Kidney tubule cell (primary cell): Measurements from ENCODE around the gene SLC22A23.
A peak's percentile ranks its signal among the peaks of the same experiment; 100 is the strongest.
"Not testable (repeated sequence)": the region's sequence is repeated elsewhere in the genome, so short reads cannot be mapped to it uniquely, and the experiment has no call there.

Experiments
- DNase-seq: peaks from one replicate; pipeline ENCODE4 v3.0.0-alpha.2; 2018; ENCODE audit warnings: low spot score

SLC22A23 gene

DNA sequence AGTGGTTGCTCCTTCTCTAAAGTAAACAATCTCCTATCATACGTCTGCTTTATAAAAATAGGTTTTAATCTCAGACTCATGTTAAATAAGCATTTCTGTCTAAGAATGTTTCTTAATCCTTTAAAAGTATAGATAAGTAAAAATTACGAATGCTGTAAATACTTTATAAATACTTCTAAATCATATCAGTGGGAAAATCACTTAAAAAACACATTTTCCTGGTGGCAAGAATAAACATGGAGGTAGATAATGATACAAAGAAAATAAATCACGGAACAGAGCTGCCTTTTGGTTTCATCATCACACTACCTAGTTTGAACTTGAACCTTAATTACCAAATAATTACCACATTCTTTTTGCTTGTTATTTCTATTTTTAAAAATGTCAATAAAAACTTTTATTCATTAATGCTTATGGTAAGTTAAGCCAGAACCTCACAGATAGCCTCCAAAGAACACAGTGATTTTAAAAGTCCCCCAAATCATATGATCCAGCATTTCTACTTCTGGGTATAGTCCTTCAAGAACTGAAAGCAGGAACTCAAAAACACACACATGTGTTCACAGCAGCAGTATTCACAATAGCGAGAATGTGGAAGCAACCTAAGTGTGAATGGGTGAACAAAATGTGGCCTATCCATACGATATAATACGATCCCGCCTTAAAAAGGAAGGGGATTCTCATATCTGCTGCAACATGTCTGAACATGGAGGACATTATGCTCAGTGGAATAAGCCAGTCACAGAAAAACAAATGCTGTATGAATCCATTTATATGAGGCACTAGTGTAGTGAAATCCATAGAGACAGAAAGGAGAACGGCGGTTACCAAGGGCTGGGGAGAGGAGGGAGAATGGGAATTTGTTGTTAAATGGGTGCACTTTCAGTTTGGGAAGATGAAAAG lies 72.4 kb downstream of the SLC22A23 start:
- no peak for DNase-seq

DNA sequence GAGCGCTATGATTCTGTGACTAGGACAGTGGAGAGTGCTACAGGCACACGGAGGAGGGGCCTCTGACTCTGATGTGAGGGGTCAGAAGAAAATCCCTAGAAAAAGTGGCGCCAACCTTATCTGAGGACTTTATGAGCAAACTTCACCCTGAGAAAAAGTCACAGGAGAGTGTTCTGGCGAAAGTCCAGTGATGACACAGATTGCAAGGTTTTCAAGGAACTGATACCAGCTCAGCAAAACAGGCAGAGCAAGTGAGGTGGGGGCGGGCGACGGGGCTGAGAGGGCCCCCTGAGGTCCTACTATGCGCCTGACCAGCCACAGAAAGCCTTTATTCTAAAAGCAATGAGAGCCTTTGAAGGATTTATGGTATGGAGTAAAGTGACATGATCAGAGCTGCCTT lies 73.3 kb downstream of the SLC22A23 start:
- peak; percentile 40 for DNase-seq

DNA sequence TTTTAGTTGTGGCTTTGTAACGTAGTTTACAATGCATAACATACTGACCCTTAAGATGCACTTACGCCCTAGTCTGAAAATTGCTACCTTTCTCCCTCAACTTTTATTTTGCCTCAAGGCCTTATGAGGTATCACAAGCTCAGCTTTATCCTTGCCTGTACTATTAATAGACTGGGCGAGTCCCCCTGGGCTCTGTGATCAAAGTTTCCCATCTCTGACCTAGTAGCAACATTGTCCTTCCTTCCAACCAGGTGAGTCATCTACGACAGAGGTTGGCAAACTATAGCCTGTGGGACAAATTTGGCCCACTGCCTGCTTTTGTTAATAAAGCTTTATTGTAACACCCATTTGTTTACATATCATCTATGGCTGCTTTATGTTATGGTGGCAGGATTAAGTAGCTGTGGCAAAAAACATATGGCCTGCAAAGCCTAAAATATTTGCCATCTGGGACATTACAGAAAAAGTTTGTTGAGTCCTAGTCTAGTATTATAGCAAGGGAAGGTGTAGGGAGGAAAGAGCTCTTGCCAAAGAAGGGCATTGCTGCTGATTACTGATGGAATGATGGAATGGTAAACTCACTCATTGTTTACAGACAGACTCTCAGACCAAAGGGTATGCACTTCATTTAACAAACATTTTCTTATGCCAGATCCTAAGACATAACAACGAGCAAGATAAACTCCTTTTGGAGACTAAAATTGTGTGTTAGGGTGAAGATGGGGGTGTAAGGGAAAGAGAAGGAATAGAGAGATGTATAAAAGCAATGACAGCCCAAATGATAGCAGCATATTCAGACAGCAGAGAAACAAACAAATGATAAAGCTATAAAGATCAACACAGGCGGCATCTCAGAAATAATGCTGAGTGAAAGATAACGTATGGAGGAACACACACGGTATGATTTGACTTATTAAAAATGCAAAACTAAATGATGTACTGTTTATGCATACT lies 74.2 kb downstream of the SLC22A23 start:
- peak; percentile 69 for DNase-seq

DNA sequence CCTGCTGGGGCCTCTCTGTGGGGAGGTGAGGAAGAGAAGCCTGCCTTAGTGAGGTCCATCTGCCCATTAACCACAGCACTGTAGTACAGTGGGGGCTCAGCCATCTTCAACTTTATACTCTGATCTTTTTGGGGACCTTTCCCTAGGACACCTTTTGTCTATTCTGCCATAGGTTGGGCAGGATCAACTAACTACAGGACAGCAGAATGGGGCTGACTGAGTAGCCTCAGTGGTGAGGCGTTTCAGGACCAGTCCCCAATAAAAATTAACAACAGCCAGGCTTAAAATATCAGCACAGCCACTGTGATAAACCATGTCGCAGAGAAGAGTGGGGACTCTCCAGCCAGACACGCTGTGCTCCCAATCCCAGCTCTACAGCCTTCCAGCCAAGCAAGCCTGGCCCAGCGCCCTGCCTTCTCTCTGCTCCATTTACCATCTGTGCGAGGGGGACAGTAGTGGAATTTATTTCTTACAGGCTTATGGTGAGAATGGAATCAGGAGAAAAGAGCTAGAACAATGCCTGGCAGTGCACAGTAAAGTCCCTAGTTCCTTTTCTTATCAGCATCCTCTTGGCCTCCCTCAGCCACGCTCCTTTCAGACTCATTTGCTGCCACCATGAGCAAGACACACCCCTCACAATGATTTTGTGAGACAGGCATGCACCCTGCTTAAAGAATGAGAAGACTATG lies 75.5 kb downstream of the SLC22A23 start:
- no peak for DNase-seq

DNA sequence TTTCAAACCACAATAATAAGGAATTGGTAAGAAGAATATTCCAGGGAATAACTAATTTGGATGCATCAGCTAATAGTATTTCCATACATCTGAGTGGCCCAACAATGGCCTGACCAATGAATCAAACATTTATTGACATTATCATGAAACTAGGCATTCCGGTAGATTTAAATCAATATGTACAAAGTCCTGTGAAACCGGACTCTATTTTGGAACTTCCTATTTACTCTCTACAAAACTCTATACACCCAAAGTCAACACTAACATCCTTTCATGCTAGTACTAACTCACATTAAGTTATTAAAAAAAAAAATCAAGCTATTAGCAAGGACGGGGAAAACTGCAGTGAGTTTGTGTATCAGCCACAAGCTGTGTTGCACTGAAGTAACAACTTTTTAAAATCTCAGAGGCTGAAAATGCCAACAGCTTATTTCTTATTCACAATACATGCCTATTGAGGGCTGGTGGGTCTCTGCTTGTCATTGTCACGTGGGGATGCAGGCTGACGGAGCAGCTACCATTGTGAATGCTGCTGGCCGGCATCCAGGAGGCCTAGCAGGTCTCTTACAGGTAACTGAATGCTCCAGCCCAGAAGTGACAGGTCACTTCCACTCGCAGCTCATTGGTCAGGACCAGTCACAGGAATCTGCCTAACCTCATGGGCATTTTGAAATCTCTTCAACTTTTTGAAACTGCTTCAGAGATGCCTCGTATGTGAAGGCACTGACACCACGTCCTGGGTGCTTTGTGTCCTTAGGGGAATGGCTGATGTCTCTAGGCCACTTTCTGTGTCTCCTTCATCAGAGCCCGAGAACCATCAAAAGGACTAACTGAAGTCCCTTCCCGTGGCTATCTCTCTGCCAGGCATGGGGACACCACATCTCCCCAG lies 76.3 kb downstream of the SLC22A23 start:
- DNase-seq, result no peak

DNA sequence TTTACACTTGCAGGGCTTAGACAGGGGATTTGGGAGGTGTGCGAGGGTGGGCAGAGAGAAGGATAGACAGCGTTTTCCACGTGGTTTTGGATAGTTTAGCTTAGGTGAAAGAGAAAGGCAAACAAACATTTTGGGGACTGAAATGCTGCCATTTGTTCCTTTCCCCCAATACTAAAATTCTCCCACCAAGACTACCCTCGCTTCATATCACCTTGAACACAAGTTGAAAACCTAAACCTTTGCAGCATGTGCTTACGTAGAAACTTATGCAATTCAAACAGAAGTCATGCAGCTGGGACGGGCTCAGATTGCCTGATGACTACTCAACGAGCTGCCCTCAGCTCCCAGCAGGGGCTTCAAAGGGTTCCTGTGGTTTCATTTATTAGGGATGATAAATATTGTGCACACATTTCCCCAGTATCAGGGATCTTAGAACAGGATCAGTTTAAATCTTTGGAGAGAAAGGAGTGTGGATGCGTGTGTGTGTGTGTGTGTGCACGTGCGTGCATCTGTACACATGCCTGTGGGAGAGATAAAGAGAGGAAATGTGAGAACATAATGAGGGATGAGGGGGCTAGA lies 77.3 kb downstream of the SLC22A23 start:
- no peak for DNase-seq

DNA sequence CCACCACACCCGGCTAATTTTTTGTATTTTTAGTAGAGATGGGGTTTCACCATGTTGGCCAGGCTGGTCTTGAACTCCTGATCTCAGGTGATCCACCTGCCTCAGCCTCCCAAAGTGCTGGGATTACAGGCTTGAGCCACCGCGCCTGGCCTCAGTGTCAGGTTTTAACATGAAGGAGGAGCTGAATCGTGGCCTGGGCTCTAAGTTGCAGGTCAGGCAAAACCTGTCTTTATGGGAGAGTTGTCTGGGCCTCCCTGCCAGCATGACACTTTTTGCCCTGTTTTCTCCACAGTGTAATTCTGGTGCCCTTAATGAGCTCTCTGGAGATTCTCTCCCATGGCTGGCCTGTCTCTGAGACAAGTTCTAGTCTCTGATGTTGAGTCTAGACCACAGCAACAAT lies 78.0 kb downstream of the SLC22A23 start:
- DNase-seq, result not testable (repeated sequence)

DNA sequence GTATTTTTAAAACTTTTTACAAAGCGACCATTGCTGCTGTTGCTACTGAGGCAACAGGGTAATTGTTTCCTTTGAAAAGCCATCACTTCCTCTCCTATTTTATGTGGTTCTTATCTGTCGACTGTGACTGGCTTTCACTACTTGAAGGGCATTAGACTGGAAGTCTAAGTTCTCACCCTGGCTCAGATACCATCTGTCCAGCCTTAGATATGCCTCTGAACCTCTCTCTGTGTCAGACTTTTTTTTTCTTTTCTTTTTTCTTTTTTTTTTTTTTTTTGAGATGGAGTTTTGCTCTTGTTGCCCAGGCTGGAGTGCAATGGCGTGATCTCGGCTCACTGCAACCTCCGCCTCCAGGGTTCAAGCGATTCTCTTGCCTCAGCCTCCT lies 78.5 kb downstream of the SLC22A23 start:
- DNase-seq, result not testable (repeated sequence)

DNA sequence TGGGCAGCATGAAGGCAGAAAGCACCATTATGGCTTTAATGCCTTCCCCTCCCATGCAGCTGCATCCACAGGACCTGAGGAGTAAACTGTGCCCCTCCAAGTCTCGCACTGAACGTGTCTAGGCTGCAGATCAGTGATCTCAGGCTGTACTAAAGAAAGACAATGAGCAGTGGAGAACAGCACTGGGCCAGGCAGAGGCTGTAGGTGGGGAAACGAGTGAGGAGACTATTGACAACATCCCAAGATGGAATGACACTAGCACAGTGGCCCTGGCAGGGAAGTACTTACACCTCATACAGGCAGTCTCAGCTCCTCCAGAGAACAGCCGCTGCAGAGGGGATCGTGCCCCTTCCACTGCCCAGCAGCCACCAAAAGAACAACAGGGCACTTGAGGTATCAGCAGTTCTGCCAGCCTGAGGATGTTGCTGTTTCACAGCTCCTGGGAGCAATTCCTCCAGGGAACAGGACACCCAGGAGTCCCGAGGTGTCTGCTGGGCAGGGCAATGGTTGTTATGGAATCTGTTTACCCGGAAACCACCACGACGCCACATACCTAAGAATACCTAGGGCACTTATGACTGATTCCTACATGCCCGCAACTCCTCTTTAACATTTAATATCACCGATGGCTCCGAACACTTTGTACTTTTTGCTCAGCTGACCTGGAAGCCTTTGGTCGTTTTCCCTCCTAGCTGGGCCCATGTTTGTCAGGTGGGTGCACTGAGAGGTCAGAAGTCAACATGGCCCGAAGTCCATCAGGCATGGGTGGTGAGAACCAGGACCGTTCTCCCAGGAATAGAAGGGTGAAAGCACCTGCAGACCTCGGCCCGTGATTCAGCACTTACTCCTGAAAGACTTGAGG lies 79.1 kb downstream of the SLC22A23 start:
- peak; percentile 36 for DNase-seq

DNA sequence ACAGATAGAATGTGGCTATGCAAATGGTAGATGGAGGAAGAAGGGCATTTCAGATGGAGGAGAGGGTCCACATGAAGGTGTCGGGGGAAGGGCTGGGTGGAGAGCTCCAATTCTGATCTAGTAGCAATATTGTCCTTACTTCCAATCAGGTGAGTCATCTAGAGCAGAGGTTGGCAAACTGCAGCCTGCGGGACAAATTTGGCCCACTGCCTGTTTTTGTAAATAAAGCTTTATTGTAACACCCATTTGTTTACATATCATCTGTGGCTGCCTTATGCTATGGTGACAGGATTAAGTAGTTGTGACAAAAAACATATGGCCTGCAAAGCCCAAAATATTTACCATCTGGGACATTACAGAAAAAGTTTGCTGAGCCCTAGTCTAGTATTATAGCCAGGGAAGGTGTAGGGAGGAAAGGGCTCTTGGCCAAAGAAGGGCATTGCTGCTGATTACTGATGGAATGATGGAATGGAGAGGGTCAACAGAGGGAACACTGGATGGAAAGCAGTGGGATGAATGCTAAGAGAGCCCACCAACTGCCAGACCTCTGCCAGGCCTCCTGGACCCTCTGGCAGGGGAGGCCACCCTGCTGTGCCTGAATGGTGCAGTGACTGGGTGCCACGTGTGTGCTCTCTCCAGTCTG lies 79.8 kb downstream of the SLC22A23 start:
- no peak for DNase-seq

DNA sequence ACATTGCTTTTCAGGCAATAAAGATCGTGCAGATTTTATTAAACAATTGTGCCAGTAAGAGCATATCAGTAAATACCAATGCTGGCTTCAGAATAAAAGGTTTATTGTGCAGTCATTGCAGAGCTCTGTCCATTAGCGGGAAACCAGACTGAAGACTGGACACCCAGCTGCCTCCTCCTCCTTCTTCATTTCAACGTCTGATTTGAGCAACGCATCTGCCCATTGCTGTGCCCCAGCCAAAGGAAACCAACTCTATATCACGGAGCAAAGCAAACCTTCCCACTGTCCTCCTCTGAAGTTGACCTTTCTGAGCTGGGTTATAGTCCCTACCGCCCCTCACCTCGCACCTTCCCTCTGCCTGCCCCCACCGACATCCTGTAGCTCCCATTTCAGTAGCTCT lies 80.8 kb downstream of the SLC22A23 start:
- no peak for DNase-seq

DNA sequence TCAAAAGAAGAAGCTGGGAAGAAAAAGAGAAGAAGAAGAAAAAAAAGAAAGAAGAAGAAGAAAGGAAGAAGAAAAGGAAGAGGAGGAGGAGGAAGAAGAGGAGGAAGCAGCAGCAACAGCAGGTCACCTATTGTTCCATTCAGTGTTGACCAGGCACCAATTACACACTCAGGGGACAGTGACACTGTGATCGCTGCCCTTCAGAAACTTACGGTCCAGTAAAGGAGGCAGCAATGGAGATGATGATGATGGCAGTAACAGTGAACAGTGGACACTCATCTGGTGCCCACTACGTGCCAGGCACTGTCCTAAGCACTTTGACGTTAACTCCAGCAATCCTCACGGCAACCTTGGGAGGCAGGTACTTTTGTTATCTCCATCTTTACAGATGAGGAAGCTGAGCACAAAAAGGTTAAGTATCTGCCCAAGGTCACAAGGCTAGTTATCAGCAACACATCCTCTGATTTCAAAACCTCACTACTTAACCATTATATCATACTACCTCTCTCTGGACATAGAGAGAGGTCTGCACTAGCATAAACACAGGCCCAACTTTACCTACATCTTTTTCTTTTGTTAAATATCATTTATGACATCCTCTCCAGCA lies 83.2 kb downstream of the SLC22A23 start:
- no peak for DNase-seq

DNA sequence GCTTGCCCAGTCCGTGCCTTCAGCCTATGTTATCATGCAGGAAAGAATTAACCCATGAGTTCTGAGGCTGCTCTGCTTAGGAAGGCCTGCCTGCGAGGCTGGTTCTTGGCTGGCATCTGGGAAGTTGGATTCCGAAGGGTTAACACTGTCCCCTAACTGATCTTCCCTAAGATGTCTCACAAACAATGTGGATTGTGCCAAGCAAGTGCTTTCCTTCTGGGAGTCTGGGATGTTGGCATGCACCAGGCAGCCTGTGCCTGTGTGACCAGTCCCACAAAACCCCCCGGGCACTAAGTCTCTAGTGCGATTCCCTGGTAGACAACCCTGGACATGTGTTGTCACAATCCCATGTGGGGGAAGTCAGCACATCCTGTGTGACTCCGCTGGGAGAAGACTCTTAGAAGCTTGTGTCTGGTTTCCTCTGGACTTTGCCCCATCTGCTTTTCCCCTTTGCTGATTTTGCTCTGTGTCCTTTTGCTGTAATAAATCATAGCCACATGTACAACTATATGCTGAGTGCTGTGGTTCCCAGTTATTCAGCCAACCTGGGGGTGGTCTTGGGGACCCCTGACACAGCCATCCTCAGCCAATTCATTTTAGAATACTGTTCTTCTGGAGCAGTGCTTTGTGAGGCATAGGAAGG lies 83.8 kb downstream of the SLC22A23 start:
- DNase-seq, result no peak

DNA sequence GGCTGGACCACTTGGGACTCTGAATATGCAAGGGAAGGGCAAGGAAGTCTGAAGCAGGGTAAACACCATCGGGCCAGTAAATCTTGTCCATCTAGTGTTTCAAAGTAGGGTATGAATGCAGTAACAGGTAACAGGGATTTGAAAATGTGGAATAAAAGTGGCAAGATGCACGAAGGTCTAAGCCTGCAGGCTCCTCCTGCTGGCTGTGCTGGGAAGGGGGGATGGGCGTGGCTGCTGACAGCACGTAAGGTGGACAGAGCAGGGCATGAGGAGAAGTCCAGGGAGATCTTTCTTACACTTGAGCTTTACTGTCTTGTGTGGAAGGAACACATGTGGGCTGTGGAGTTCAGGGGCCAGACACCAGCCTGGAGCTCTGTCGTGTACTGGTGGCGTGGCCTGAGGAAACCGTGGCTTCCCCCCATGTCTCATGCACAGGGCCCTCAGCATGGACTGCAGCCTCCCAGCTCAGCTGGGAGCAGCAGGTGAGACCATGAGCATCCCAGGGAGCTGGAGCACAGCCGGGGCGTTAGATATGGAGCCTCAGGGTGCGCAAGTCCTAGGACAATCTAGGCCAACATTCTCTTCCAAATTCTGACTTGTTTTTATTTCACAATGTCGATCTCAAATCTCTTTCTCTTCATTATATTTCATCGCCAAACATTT lies 84.5 kb downstream of the SLC22A23 start:
- DNase-seq, result no peak

DNA sequence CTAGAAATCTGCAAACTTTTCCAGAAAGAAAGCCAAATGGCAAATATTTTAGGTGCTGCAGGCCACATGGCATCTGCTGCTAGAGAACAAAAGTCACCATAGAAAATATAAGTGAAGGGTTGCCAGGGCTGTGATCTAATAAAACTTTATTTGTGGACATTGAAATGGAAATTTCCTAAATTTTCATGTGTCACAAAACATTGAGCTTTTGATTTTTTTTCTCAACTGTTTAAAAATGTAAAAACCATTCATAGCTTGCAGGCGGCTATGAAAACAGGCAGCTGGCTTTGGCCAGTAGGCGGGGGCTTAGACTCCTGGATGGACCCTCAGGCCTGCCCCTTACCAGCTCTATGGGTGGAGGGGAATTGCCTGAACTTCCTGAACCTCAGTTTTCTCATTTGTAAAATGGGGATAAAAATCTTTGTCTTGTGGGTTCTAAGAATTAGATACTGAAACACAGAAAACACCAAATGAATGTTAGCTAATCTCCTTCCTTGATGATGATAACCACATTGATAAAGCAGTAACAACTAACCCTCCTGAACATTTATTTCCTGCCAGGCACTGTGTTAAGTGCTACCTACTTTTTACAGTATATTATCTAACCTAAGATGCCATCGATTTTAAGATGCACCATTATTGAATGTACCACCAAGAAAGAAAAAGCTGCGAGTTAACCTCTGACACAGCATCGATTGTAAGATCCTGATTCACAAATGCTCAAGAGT lies 85.5 kb downstream of the SLC22A23 start:
- no peak for DNase-seq

DNA sequence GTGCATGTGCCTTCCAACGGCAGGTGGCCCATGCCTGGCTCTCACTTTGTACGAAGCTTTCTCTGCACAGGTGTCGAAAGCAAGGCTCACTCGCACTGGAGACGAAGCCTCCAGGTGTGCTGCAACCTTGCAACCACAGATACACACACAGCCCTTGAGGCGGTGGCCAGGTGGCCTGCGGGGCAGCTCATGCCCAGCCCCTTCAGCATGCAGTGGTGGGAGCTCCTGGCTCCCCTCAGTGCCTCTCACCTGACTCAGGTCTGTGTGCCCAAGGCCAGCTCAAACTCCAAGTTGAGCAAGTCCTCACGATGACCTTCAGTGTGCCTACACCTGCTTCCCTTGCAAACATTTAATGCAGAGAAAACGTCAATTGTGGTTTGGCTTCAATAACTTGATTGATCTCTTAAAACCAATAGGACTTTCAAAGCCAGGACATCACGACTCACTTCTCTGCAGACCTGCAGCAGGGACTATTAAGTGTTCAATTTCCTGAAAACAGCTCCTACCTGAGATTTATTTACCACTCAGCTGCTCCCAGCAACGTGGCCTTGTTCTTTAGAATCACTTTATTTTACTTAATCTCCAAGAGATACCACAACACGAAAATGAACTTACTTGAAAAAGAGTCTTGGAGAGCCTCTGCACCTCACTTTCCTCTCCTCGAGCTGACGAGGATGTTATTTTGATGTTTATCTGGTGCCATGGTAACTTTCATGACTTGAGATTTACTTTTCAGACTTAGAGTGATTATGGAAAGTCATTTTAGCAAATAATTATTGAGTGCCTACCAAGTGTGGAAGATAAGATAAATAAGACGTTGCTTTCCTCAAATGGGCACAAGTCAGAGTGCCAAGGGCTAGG lies 86.3 kb downstream of the SLC22A23 start:
- DNase-seq, result no peak
